D721Med (cell line): ENCODE measurements around the gene COL11A2.
A peak's percentile ranks its signal among the peaks of the same experiment; 100 is the strongest.

Source experiments
- DNase-seq: peaks from one replicate; pipeline ENCODE4 v3.0.0; 2011; ENCODE audit warnings: low spot score; ENCODE audit not compliant: insufficient read length
- FAIRE-seq: peaks from 2 replicates; lab custom pipeline; 2011; peaks lifted over from hg19 to GRCh38; lab: Jason Lieb, UNC
- CTCF ChIP-seq: IDR thresholded peaks from 2 replicates; pipeline ENCODE4 v1.5.1; 2012; ENCODE audit warnings: mild to moderate bottlenecking, control low read depth; ENCODE audit not compliant: insufficient read depth; ENCODE audit errors: missing control alignments

Gene COL11A2

GRCh38 chr6:33170176-33171015 is 21.9 kb downstream of the COL11A2 start:
- FAIRE-seq = no peak
- DNase-seq = no peak
- TF ChIP-seq CTCF = no peak

GRCh38 chr6:33169291-33170175 is 22.7 kb downstream of the COL11A2 start:
- no peak for FAIRE-seq
- peak; percentile 8 for DNase-seq
- TF ChIP-seq CTCF = no peak

- DNase-seq (no peak), FAIRE-seq (no peak)
- no peak for TF ChIP-seq CTCF
These were observed 23.6 kb downstream of the COL11A2 start for GRCh38 chr6:33168639-33169038.

GRCh38 chr6:33168284-33168601 is 24.0 kb downstream of the COL11A2 start:
- no peak for TF ChIP-seq CTCF
- FAIRE-seq (no peak), DNase-seq (peak; percentile 15)

GRCh38 chr6:33167374-33168283 is 24.6 kb downstream of the COL11A2 start:
- FAIRE-seq = no peak
- TF ChIP-seq CTCF = no peak
- DNase-seq = no peak

- no peak for TF ChIP-seq CTCF
- DNase-seq (peak; percentile 16), FAIRE-seq (no peak)
These were observed 25.5 kb downstream of the COL11A2 start for GRCh38 chr6:33166811-33167210.
